GM21723 (cell line): Measurements from ENCODE around the gene NEURL2.
"Not testable (repeated sequence)": the region's sequence is repeated elsewhere in the genome, so short reads cannot be mapped to it uniquely, and the experiment has no call there.

Experiments used
- ATAC-seq: cut with Tn5 transposase; IDR thresholded peaks from one replicate; pipeline ENCODE4 v1.9.1; 2021; ENCODE audit warnings: mild to moderate bottlenecking, moderate library complexity; ENCODE audit not compliant: unreplicated experiment

Gene NEURL2

GRCh38 chr20:45874576-45874975, 16.4 kb downstream of the NEURL2 start:
- no peak for ATAC-seq

- not testable (repeated sequence) for ATAC-seq
Measured at GRCh38 chr20:45874104-45874481, 16.9 kb downstream of the NEURL2 start.

- no peak for ATAC-seq
Measured at GRCh38 chr20:45873409-45874103, 17.5 kb downstream of the NEURL2 start.

- no peak for ATAC-seq
Measured at GRCh38 chr20:45872626-45873025, 18.4 kb downstream of the NEURL2 start.

GRCh38 chr20:45867819-45868176, 23.2 kb downstream of the NEURL2 start:
- ATAC-seq, result no peak

GRCh38 chr20:45867136-45867818, 23.7 kb downstream of the NEURL2 start:
- ATAC-seq, result no peak

GRCh38 chr20:45866454-45866853, 24.6 kb downstream of the NEURL2 start:
- no peak for ATAC-seq

- no peak for ATAC-seq
Measured at GRCh38 chr20:45863543-45864470, 27.2 kb downstream of the NEURL2 start.

GRCh38 chr20:45861221-45862075, 29.6 kb downstream of the NEURL2 start:
- ATAC-seq, result no peak

GRCh38 chr20:45860560-45861220, 30.3 kb downstream of the NEURL2 start:
- no peak for ATAC-seq

- no peak for ATAC-seq
Measured at GRCh38 chr20:45859916-45860315, 31.1 kb downstream of the NEURL2 start.

- peak; percentile 30 for ATAC-seq
Measured at GRCh38 chr20:45857882-45858216, 33.2 kb downstream of the NEURL2 start.

GRCh38 chr20:45857114-45857881, 33.7 kb downstream of the NEURL2 start, which contains the start of the genes ACOT8 and ZSWIM3:
TSS of gene ACOT8 (minus strand) at chr20:45857392. CDS start at chr20:45857315, 77 bp downstream.
TSS of gene ZSWIM3 (plus strand) at chr20:45857614. CDS start at chr20:45857826, 212 bp downstream.
- peak; percentile 93 for ATAC-seq

- ATAC-seq, result no peak
Measured at GRCh38 chr20:45853484-45853883, 37.5 kb downstream of the NEURL2 start.

GRCh38 chr20:45852326-45852725, 38.7 kb downstream of the NEURL2 start:
- no peak for ATAC-seq

- no peak for ATAC-seq
Measured at GRCh38 chr20:45851501-45851900, 39.5 kb downstream of the NEURL2 start.

GRCh38 chr20:45850926-45851325, 40.1 kb downstream of the NEURL2 start:
- ATAC-seq, result no peak

GRCh38 chr20:45850238-45850637, 40.8 kb downstream of the NEURL2 start:
- no peak for ATAC-seq

- no peak for ATAC-seq
Measured at GRCh38 chr20:45848969-45849582, 41.9 kb downstream of the NEURL2 start.
